Liver (tissue), 9 donors: ENCODE results near the gene GUCY1A2. TPM values are rescaled to one million over a fixed set of nuclear protein-coding genes. Genes with fewer than 3 reads are reported as not detected.

ENCODE experiments used
- DNase-seq: peaks from one replicate; pipeline ENCODE4 v3.0.0-alpha.2; 2017; ENCODE audit warnings: low spot score
- H3K27ac ChIP-seq, 2 donors: one replicate each; pipeline ENCODE4 v1.7.0; 2013; ENCODE audit warnings: inconsistent platforms in 2 of 2, low read length in 2 of 2, control low read depth in 1 of 2, low read depth in 1 of 2, mild to moderate bottlenecking in 1 of 2
- H3K27me3 ChIP-seq, 4 donors: one replicate each; pipeline versions ENCODE4 v1.6.1 to v1.7.0; 2013; ENCODE audit warnings: low read length in 3 of 4, inconsistent platforms in 1 of 4, mild to moderate bottlenecking in 1 of 4, moderate library complexity in 1 of 4; ENCODE audit not compliant: control insufficient read depth in 4 of 4, insufficient read depth in 4 of 4
- H3K36me3 ChIP-seq, 4 donors: one replicate each; pipeline versions ENCODE4 v1.6.1 to v1.7.0; 2013; ENCODE audit warnings: low read length in 3 of 4, mild to moderate bottlenecking in 3 of 4, low read depth in 1 of 4, moderate library complexity in 1 of 4; ENCODE audit not compliant: control insufficient read depth in 4 of 4, insufficient read depth in 3 of 4
- H3K4me1 ChIP-seq, 4 donors: one replicate each; pipeline versions ENCODE4 v1.6.1 to v1.7.0; 2013; ENCODE audit warnings: low read length in 3 of 4, mild to moderate bottlenecking in 3 of 4, moderate library complexity in 1 of 4; ENCODE audit not compliant: control insufficient read depth in 4 of 4, insufficient read depth in 4 of 4
- H3K4me3 ChIP-seq, 3 donors: one replicate each; pipeline versions ENCODE4 v1.6.1 to v1.7.0; 2013; ENCODE audit warnings: low read length in 3 of 3, control low read depth in 1 of 3, low read depth in 1 of 3, mild to moderate bottlenecking in 1 of 3
- H3K9ac ChIP-seq, 2 donors: one replicate each; pipeline ENCODE4 v1.7.0; 2013; ENCODE audit warnings: low read length in 2 of 2, mild to moderate bottlenecking in 2 of 2, moderate library complexity in 2 of 2, control low read depth in 1 of 2, low read depth in 1 of 2
- H3K9me3 ChIP-seq, 4 donors: one replicate each; pipeline versions ENCODE4 v1.6.1 to v1.7.0; 2013; ENCODE audit warnings: low read length in 3 of 4; ENCODE audit not compliant: control insufficient read depth in 4 of 4
- ATF3 ChIP-seq: IDR thresholded peaks from 2 replicates; pipeline ENCODE4 v1.6.1; 2016; ENCODE audit warnings: antibody characterized with exemption
- EGR1 ChIP-seq, 2 donors: IDR thresholded peaks; 2 replicates each; pipeline ENCODE4 v1.6.1; 2016 to 2018; ENCODE audit warnings: antibody characterized with exemption in 2 of 2, low read depth in 2 of 2
- FOXA1 ChIP-seq: IDR thresholded peaks from 2 replicates; pipeline ENCODE4 v1.6.1; 2016; ENCODE audit warnings: antibody characterized with exemption
- FOXA2 ChIP-seq: IDR thresholded peaks from 2 replicates; pipeline ENCODE4 v1.6.1; 2016; ENCODE audit warnings: antibody characterized with exemption
- GABPA ChIP-seq, 2 donors: IDR thresholded peaks in 1 of 2; conservative IDR thresholded peaks in 1 of 2; 2 replicates each; pipeline ENCODE4 v1.6.1; 2016; ENCODE audit warnings: antibody characterized with exemption in 2 of 2, mild to moderate bottlenecking in 1 of 2, moderate library complexity in 1 of 2
- HNF4A ChIP-seq, 2 donors: conservative IDR thresholded peaks; 2 replicates each; pipeline ENCODE4 v1.6.1; 2016; ENCODE audit warnings: antibody characterized with exemption in 2 of 2, mild to moderate bottlenecking in 2 of 2
- HNF4G ChIP-seq: IDR thresholded peaks from 2 replicates; pipeline ENCODE4 v1.6.1; 2016; ENCODE audit warnings: antibody characterized with exemption
- JUND ChIP-seq, 2 donors: IDR thresholded peaks; 2 replicates each; pipeline ENCODE4 v1.6.1; 2016; ENCODE audit warnings: antibody characterized with exemption in 2 of 2
- MAX ChIP-seq: IDR thresholded peaks from 2 replicates; pipeline ENCODE4 v1.6.1; 2016; ENCODE audit warnings: antibody characterized with exemption
- NR2F2 ChIP-seq: IDR thresholded peaks from 2 replicates; pipeline ENCODE4 v1.6.1; 2016; ENCODE audit warnings: antibody characterized with exemption
- RAD21 ChIP-seq, 2 donors: IDR thresholded peaks; 2 replicates each; pipeline ENCODE4 v1.6.1; 2016; ENCODE audit warnings: antibody characterized with exemption in 2 of 2, mild to moderate bottlenecking in 2 of 2
- REST ChIP-seq: IDR thresholded peaks from 2 replicates; pipeline ENCODE4 v1.6.1; 2016; ENCODE audit warnings: antibody characterized with exemption, mild to moderate bottlenecking
- SP1 ChIP-seq: IDR thresholded peaks from 2 replicates; pipeline ENCODE4 v1.6.1; 2018; ENCODE audit warnings: antibody characterized with exemption, mild to moderate bottlenecking
- TAF1 ChIP-seq: conservative IDR thresholded peaks from 2 replicates; pipeline ENCODE4 v1.6.1; 2016; ENCODE audit warnings: antibody characterized with exemption, mild to moderate bottlenecking
- YY1 ChIP-seq: IDR thresholded peaks from 2 replicates; pipeline ENCODE4 v1.6.1; 2016; ENCODE audit warnings: antibody characterized with exemption, mild to moderate bottlenecking
- ZBTB33 ChIP-seq: IDR thresholded peaks from 2 replicates; pipeline ENCODE4 v1.6.1; 2016; ENCODE audit warnings: antibody characterized with exemption
- WGBS: extraction: QIAGEN DNeasy Blood & Tissue Kit; methylation state at CpG from one replicate; pipeline ENCODE4 v1.1.7; 2013; 5-methylcytosine and 5-hydroxymethylcytosine counted together
- polyA plus RNA-seq, 2 donors: library from polyadenylated mRNA; stranded (reverse) in 1 of 2; unstranded in 1 of 2; fragments of 200-250 nt in 1 of 2; fragments of >200 nt in 1 of 2; fragmentation: Nextera tagmentation in 1 of 2; extraction: Ambion mirVana in 1 of 2; gene quantifications; one replicate each; pipeline versions ENCODE4 v1.2.1 to v1.2.3, GENCODE V29; 2013 to 2015
- total RNA-seq, 2 donors: library from RNA; depleted of rRNA; stranded (reverse); fragments of >200 nt; gene quantifications; one replicate each; pipeline ENCODE4 v1.2.3, GENCODE V29; 2014
- donor health status: healthy.
- donor health status: healthy.
- donor health status: healthy.
- donor health status: healthy.
- donor health status: healthy.

Gene GUCY1A2
- total and polyA plus RNA-seq, 4 donors = 0.55 to 4.4 (median 1.7) TPM

GRCh38 chr11:106632283-106632682 lies 386.0 kb downstream of the GUCY1A2 start:
- DNase-seq = no peak
- no peaks in the 10 kb centered on the region for H3K4me1 ChIP-seq
- no peak overlapping the region for H3K9ac ChIP-seq
- 88% methylated on average over 3 of the region's 3 CpGs for WGBS
- H3K36me3 ChIP-seq = no peaks in the 10 kb centered on the region
- no peak overlapping the region for H3K4me3 ChIP-seq
- H3K27ac ChIP-seq = no peak overlapping the region
- H3K9me3 ChIP-seq = peaks cover 0 to 1% (median 0%) of the 10 kb centered on the region in 4 donors
- TF ChIP-seq FOXA1 = no peak
- TF ChIP-seq TAF1 = no peak
- no peak for TF ChIP-seq JUND (IDR thresholded peaks at IDR 0.05)
- no peak for TF ChIP-seq SP1
- TF ChIP-seq FOXA2 = no peak
- no peak for TF ChIP-seq ZBTB33
- TF ChIP-seq HNF4A (conservative IDR thresholded peaks at IDR 0.05) = no peak
- TF ChIP-seq MAX = no peak
- TF ChIP-seq HNF4G = no peak
- TF ChIP-seq NR2F2 = no peak
- no peak for TF ChIP-seq ATF3
- no peak for TF ChIP-seq YY1
- TF ChIP-seq RAD21 (IDR thresholded peaks at IDR 0.05) = no peak
- TF ChIP-seq REST = no peak
- TF ChIP-seq EGR1 (IDR thresholded peaks at IDR 0.05; ENCODE audit: low read depth in 2 of 2) = no peak
- no peak for TF ChIP-seq GABPA (IDR thresholded peaks at IDR 0.05 in 1 of 2, conservative IDR thresholded peaks at IDR 0.05 in 1 of 2)
- no peaks in the 10 kb centered on the region for H3K27me3 ChIP-seq

- Histone ChIP-seq H3K36me3 (no peaks in the 10 kb centered on the region), H3K9me3 (peaks cover 0 to 1% (median 0%) of the 10 kb centered on the region in 4 donors), H3K9ac (no peak overlapping the region), H3K4me1 (no peaks in the 10 kb centered on the region), H3K27me3 (no peaks in the 10 kb centered on the region), H3K27ac (no peak overlapping the region), H3K4me3 (no peak overlapping the region)
- DNase-seq = no peak
- TF ChIP-seq HNF4G = no peak
- no peak for TF ChIP-seq FOXA1
- no peak for TF ChIP-seq SP1
- TF ChIP-seq JUND (IDR thresholded peaks at IDR 0.05) = no peak
- no peak for TF ChIP-seq YY1
- TF ChIP-seq GABPA (IDR thresholded peaks at IDR 0.05 in 1 of 2, conservative IDR thresholded peaks at IDR 0.05 in 1 of 2) = no peak
- 81% methylated on average over 6 of the region's 6 CpGs for WGBS
Measured at GRCh38 chr11:106627694-106628093, 390.6 kb downstream of the GUCY1A2 start.
